D341Med (cell line): ENCODE results near the gene ERG28.
A peak's percentile ranks its signal among the peaks of the same experiment; 100 is the strongest.
"Not testable (repeated sequence)": the region's sequence is repeated elsewhere in the genome, so short reads cannot be mapped to it uniquely, and the experiment has no call there.

ENCODE experiments used
- DNase-seq: peaks from one replicate; pipeline ENCODE4 v3.0.0; 2012; ENCODE audit warnings: low spot score

The ERG28 gene, protein sequence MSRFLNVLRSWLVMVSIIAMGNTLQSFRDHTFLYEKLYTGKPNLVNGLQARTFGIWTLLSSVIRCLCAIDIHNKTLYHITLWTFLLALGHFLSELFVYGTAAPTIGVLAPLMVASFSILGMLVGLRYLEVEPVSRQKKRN

DNA sequence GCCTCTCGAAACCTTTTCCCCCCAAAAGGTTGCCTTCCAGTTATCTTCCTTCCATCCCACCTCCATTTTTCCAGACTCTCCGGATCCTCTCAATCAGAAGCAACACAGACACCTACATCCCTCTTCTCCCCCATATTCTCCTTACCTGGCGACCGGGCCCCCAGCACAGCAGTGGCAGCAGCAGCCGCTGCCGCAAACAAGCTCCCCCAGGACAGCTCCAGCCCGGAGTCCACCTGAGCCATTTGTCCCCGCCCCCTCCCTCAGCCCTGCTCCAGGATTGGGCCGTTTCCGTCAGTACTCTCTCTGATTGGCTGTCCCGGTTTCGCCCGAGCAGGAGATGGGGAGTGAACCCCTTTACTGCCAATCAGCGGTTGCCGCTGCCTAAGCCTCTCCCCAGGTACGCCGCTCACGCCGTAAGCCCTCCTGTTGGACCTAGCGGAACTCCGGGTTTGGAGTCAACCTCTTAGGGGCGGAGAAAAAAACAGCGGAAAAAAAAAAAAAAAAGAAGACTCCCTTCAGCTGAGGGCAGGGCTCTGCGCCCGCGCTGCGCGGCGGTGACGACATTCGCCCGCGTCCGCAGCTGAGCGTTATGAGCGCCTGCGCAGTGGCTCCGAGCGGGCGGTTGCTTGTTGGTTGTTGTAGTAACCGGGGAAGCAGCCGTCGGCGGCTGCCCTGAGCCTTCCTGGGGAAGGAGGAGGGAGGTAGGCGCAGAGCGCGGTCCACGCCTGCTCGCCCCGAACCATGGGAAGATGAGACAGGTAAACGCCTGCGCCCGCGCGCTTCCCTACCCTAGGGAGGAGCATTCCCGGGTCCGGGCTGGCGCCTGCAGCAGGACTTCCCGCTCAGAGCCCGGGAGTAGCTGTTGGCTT, at the start of gene ERG28, which contains the start of gene TTLL5:
Gene ERG28, minus strand, starts transcription at position 247 of the 869 bp plus-strand sequence. CDS start 3,374 bp downstream, outside the sequence.
Gene TTLL5, plus strand, starts transcription at position 617 of the 869 bp plus-strand sequence. CDS start 1,904 bp downstream, outside the sequence.
- DNase-seq, result peak; percentile 98

DNA sequence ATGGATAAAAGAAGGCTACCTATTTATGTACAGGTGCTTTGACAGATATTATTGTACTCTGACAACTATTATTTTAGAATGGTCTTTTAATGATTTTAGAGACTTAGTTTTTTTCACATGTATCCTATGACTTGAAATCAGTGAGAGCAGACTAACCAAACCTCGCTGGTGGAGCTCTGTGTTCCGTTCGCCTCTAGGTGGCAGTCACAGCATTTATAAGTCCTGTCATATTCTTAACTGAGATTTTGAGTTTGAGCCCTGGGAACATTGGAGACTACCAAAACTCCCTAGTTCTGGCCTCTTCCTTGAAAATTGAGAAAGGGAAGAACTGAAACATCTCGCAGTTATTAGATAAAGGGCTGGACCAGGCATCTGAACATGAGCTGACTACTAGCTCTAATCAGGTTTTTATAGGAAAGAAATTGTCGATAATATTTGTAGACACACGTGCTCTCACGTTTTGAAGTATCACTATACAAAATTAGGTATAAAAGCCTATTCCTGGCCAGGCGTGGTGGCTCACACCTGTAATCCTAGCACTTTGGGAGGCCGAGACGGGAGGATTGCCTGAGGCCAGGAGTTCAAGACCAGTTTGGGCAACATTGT, 48.6 kb upstream of the ERG28 start:
- DNase-seq, result peak; percentile 76

DNA sequence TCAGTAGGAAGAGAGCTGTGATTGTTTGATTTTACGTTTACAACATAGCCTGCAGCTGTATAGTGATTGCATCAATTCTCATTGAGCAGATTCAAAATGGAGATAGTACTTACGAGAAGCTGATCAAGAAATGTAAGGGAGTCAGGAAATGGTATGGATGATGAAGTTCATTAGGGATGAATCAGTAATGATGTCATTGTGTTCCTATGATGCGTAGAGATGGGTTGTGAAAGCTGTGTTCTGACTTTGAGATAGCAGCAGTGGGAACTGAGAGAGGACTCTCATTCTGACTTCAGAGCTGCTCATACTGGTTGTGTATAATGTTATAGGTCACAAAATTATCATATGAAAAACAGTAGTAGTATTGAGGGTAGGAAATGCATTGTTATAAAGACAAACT, 44.3 kb upstream of the ERG28 start:
- DNase-seq, result no peak

DNA sequence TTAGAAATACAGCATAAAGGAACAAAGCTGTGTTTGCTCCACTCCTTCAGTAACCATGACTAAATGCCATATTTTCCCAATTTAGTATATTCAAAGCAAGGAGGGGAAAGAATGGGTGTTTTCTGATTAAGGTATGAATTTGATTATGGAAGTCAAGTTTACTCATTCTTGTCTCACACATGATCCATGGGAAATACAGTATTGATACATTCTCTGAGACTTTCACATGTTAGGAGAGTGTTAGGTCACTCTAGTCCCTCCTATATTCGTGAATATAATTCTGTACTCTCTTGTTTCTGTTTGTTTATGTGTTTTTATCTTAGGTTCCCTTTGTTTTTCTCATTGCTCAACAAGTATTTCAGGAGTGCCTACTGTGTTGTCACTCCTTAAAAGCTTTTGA, 42.8 kb upstream of the ERG28 start:
- no peak for DNase-seq

DNA sequence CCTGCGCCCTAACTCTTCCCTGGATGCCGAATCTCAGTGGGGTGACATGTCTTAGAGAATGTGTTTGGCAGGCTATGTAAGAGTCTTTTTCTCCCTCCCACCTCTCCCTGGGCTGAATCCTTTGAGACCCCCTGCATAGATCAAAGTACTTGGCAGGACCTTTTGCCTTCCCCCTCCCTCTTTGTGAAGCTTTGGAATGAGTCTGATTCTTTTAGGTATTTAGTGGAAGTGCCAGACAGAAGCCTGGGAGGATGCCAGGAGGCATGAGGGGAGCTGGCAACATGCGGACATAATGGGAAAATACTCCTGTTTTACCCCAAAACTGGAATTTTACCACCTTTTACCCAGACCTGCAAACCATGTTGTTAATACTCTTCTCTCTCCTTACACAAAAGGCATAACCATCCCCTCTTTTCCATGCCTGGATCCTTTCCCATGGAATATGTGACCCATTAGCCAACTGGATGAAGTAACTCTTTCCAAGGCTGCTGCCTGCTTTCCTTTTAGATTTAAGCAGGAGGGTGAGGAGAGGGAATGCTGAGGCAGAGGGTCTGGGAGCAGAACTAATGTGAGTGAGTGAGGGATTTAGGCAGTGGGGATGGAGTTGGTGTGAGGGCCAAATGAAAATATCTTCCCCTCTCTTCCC, 42.1 kb upstream of the ERG28 start:
- no peak for DNase-seq

DNA sequence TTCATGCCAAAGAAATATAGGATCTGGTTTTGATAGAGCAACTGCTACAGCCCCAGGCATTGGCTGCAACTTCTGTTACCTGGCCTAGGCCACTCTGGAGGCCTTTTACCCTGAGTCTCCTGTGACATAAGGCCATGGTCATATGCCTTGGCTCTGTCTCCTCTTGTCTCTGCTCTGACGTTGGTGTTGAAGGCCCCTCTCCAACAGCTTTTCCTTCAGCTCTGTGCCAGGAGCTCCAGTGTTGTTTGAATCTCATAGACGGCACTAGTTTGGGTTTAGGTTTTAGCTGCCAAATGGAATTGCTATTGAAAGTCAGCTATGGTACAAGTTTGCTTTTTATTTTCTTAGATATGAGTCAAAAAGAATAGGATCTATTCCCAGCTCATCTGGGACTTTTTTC, 41.4 kb upstream of the ERG28 start:
- no peak for DNase-seq

DNA sequence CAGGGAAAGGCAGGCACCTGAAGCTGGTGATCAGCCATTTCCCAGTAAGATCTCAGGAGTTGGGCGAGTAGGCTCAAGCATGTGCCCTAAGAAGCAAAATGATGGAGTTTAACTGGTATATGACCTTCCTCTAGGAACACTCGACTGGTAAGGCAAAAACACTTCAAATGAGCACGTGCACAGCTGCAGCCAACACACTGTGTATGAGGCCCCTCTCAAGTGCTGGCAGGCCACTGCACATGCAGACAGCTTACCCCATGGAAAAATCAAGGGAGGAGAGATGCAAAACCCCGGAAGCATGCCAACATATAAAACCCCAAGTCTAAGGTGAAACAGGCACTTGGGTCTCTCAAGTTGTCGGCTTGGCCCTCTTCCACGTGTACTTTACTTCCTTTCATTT, 39.6 kb upstream of the ERG28 start:
- DNase-seq, result no peak

DNA sequence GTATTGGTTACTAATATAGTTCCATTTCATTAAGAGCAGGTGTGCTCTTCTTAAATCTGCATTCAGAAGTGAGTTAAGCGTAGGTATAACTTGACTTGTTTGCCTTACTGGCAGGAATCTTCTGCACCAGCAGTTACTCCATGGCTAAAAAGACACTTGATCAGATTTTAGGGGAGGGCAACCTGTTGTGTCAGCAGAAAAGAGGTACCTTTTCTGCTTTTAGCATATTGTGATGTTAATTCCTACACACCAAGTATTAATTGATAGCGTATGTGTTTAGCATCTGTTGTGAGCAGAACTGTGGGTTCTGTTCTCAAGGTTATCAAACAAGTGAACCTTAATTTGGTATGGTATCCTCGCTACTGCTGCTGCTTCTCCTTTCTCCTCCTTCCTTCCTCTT, 38.7 kb upstream of the ERG28 start:
- DNase-seq, result no peak

DNA sequence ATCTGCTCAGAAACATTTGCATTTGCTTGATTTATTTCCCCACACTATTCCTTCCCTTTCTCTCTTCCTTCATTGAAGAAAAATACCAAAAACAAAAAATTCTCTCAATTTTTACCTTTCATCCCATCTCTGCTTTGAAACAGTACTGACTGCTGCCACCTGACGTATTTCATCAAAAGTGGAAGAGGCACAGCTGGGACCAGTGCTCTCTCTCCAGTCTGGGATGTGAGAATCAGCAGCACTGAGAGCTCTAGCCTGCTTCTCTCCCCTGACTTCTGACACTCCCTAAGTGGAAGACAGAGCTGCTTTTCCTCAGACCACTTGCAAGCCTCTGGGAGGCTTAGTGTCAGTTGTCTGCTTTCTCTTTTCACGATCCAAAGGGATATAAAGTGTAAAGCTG, 37.2 kb upstream of the ERG28 start:
- DNase-seq, result no peak

DNA sequence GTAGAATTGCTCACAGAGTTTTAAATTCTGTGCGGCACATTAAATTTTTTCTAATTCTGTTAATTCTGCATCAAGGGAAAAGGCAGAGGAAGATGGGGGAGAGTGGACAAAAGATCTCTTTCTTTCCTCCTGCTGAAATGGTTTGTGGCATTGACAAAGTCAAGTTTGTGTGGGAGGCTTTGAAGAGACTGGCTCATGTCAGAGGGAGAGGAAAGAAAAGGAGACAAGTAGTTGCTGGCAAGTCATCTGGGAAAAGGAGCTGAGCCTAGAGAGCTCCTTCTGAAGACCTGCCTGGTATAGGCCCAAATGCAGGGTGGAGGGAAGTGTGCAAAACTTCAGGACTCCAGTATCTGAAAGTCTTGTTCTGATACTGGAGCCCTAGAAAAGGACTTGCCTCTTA, 36.7 kb upstream of the ERG28 start:
- no peak for DNase-seq

DNA sequence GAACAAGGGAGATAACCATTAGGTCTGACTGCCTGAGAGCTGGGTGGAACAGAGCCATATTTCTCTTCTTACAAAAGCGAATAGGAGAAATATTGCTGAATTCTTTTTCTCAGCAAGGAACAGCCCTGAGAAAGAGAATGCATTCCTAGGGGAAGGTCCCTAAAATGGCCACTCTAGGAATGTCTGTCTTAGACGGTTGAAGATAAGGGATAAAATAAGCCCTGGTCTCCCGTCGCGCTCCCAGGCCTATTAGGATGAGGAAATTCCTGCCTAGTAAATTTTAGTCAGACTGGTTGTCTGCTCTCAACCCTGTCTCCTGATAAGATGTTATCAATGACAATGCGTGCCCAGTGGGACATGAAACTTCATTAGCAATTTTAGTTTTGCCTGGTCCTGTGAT, 34.3 kb upstream of the ERG28 start:
- DNase-seq, result not testable (repeated sequence)

DNA sequence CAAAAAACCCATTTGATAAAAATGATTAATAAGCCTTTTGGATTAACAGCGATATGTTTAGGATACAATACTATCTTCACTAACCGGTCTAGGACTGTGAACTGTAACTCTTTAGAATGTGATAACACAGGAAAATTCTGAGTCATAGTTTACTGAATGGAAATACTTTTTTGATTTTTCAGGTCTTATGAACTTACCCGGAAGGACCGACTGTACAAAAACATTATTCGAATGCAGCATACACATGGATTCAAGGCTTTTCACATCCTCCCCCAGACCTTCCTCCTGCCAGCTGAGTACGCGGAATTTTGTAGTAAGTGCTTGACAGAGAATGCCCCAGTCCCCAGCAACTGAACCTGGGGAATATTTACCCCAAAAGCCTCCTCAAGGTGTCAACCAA, 29.3 kb upstream of the ERG28 start:
- no peak for DNase-seq

DNA sequence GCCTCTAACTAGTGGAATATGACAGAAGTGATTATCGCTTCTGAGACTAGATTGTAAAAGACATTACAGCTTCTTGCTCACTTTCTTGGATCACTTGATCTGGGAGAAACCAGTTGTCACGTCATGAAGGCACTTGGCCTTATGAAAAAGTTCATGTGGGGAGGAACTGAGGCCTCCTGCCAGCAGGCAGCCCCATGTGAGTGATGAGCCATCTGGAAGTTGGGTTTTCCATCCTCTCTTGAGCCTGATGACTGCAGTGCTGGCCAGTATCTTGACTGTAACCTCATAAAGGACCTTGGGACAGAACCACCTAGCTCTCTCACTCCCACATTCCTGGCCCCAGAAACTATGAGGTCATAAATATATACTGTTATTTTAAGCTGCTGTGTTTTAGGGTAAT, 28.3 kb upstream of the ERG28 start:
- DNase-seq, result no peak

DNA sequence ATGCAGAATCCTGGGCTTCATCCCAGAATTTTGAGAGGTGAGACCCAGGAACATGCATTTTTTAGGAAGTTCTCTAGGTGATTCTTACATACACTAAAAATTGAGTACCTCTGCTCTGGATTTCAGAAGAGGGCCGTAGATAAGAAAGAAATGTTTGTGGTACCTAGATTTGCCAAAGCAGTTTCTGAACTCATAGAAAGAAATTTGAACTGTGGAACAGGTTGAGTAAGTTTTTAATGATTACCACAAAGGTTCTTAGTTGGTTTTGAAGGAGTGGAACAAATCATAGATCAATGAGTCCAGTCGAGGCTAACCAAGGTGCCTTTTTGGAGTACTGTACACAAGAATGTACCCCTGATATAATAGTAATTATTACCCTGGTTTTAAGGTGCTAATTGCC, 25.2 kb upstream of the ERG28 start:
- no peak for DNase-seq

DNA sequence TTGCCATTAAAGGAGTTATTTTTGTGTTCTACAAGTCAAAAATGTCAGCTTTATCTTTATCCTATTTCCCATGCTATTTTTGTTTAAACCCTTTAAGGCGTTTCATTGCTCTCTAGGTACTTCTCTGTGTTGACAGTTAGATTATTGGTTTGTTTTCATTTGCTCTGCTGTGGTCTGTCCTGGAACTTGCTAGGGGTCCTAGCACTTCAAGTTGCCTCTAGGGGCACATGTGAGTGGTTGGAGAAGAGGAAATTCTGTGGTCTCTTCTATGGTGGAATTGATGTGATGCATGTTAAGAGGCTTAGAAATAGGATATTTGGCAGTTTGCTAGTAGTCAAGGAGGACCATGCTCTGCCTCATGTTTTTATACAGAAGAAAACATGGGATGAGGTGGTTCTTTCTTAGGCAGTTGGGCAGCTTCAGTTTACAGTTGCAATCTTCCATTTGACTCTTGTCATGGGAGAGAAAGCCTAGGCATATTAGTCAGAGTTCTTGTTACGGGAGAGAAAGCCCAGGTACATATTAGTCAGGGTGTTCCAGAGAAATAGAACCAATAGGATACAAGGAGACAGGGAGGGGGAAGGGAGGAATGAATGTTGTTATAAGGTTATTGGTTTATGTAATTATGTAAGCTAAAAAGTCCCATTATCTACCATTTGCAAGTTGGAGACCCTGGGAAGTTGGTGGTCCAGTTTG, 14.7 kb upstream of the ERG28 start:
- DNase-seq, result no peak

DNA sequence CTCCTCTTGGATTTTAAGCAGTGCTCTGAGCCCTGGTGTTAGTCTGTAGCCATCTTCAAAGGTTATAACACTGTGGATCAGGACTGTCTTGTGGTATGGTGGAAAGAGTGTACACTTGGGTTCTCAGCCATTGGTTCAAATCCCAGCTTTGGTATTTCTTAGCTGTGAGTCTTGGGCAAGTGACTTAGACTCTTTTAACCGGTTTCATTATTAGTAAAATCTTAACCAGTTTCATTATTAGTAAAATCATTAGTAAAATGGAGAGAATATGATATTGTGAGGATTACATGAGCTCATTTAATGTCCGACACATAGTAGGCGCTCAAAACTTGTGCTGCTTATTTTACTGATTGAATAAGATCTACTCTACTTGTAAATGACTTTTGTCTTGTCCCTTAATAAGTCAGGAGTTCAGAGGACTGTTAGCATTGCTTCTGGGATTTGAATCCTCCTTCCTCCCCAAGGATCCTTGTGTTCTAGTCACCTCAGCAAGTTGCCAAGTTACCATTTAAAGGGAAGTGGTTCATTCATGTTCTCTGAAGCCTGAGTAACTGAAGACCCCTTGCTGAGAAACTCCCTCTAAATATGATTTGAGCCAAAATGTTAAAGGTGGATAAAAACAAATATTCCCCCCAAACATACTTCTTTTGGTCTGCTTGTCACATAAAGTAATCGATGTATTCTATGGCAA, 12.8 kb upstream of the ERG28 start:
- DNase-seq, result no peak

DNA sequence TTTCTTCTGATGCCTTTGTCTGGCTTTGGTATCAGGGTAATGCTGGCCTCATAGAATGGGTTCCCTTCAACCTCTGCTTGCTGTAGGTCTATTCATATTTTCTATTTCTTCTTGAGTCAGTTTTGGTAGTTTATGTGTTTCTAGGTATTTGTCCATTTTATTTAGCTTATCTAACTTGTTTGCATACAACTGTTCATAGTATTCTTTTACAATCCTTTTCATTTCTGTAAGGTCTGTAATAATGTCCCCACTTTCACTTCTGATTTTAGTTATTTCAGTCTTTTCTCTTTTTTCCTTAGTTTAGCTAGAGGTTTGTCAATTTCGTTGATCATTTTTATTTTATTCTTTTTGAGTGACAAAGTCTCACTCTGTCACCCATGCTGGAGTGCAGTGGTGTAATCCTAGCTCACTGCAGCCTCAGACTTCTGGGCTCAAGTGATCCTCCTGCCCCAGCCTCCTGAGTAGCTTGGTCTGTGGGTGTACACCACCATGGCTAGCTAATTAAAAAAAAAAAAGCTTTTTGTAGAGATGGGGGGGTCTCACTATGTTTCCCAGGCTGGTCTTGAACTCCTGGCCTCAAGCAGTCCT, 12.0 kb upstream of the ERG28 start:
- DNase-seq, result no peak

DNA sequence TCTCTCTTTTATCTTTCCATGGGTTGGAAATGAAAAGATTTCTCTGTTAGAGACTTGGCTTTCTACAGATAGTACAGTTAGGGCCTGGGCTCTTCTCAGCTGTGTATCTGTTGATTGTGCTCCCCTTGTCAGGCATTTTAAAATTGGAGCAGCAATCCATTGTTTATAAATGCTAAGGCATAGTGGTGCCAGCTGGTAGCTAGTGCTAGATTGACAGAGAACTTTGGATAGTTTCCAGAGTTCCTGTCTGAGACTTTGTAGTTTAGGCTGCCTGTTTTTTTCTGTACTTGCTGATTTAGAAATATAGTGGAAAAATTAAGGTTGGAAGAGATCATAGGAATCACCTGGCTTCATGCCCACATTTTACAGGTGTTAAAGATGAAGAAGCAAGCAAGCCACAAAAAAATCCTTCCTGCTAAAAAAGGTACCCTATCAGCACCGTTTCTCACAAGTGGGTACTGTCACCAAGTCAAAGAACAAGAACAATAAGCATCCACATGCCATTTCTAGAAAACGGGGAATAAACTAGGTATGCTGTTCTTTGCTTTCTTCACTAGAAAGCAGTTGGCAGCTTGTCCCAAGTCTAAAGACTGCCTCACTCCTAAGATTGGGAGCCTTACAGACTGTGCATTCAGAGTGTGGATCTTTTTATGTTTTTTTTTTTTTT, 6.6 kb upstream of the ERG28 start:
- no peak for DNase-seq

DNA sequence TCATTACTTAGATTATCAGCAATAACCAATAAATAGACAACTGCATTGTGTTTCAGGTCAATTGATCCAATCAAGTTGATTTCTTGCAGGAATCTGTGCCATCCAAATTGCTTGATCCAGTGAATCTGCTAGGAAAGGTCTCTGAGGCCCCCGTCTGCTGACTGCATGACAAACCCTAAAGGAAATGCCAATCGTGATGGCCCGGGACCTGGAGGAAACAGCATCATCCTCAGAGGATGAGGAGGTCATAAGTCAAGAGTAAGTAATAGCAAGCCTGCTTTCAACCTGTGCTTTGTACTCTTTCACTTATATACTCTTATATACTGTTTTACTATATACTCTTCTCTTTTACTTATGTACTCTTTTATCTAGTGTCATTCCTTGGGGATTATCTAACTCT, 2.3 kb upstream of the ERG28 start:
- DNase-seq, result no peak

DNA sequence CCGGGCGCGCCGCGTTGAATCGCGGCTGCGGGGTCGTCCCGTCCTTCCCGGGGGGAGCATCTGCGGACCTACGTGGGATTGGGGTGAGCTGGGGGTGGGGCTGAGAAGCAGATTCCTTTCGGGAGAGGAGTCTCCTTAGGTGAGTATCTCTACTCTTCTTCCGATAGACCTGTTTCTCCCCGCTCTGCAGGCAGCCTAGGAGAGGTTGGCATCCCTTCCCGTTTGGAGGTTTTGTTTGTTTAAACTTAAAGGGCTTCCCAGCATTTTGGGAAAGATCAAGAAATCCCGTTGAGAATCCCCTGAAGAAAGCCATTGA, 781 bp upstream of the ERG28 start:
- no peak for DNase-seq

DNA sequence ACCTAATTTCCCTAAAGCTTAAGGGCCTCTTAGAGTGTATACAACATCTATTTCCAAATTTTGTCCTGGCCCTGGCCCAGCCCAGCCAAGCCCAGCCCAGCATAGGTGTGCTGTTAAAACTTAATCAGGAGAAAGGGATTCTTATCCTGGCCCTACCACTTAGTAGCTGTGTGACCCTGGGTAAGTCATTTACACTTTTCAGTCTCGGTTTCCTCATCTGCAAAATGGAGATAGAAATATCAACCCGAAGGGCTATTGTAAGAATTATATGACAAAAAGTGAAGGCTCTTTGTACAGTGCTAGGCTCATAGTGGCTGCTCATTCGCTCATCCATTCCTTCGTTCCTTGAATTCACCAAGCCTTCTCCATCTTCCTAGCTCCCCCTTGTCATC, 442 bp downstream of the ERG28 start:
- no peak for DNase-seq
